H9 (cell line): ENCODE results near the gene COA1. TPM values are rescaled to one million over a fixed set of nuclear protein-coding genes. Genes with fewer than 3 reads are reported as not detected.
A peak's percentile ranks its signal among the peaks of the same experiment; 100 is the strongest.

Experiments used
- DNase-seq: peaks from one replicate; pipeline ENCODE4 v3.0.0-alpha.2; 2017
- H2AFZ ChIP-seq: one replicate; pipeline ENCODE4 v1.6.1; 2013; ENCODE audit warnings: mild to moderate bottlenecking, low read length, control low read depth, moderate library complexity
- H2AK5ac ChIP-seq: 2 replicates; pipeline ENCODE4 v1.6.1; 2013; ENCODE audit warnings: low read length, control low read depth, mixed read lengths; ENCODE audit not compliant: insufficient read length
- H2BK120ac ChIP-seq: one replicate; pipeline ENCODE4 v1.6.1; 2013; ENCODE audit warnings: low read depth, mild to moderate bottlenecking, low read length, control low read depth, inconsistent platforms; ENCODE audit not compliant: poor library complexity, severe bottlenecking
- H2BK12ac ChIP-seq: 2 replicates; pipeline ENCODE4 v1.6.1; 2013; ENCODE audit warnings: low read length, control low read depth, mixed read lengths, low read depth; ENCODE audit not compliant: insufficient read length
- H2BK15ac ChIP-seq: 2 replicates; pipeline ENCODE4 v1.6.1; 2013; ENCODE audit warnings: low read depth, low read length, control low read depth
- H2BK20ac ChIP-seq: one replicate; pipeline ENCODE4 v1.6.1; 2013; ENCODE audit warnings: low read depth, mild to moderate bottlenecking, low read length, control low read depth, inconsistent platforms; ENCODE audit not compliant: poor library complexity, severe bottlenecking
- H2BK5ac ChIP-seq: 2 replicates; pipeline ENCODE4 v1.6.1; 2013; ENCODE audit warnings: low read length, control low read depth, mixed read lengths; ENCODE audit not compliant: insufficient read length
- H3K14ac ChIP-seq: 2 replicates; pipeline ENCODE4 v1.6.1; 2013; ENCODE audit warnings: low read length, control low read depth; ENCODE audit not compliant: insufficient read depth
- H3K18ac ChIP-seq: 2 replicates; pipeline ENCODE4 v1.6.1; 2013; ENCODE audit warnings: low read depth, mild to moderate bottlenecking, mixed read lengths, low read length, control low read depth; ENCODE audit not compliant: insufficient read length
- H3K23ac ChIP-seq: 2 replicates; pipeline ENCODE4 v1.6.1; 2013; ENCODE audit warnings: low read length, control low read depth, mixed read lengths, low read depth; ENCODE audit not compliant: insufficient read length
- H3K23me2 ChIP-seq: 2 replicates; pipeline ENCODE4 v1.6.1; 2013; ENCODE audit warnings: low read depth, mild to moderate bottlenecking, mixed read lengths, low read length, control low read depth; ENCODE audit not compliant: insufficient read length, poor library complexity, severe bottlenecking
- H3K27ac ChIP-seq: 2 replicates; pipeline ENCODE4 v1.5.1; 2013; ENCODE audit warnings: low read length, control low read depth, mixed read lengths, low read depth; ENCODE audit not compliant: insufficient read length
- H3K27me3 ChIP-seq: 2 replicates; pipeline ENCODE4 v1.6.1; 2013; ENCODE audit warnings: low read length, control low read depth, inconsistent platforms; ENCODE audit not compliant: insufficient read depth
- H3K4ac ChIP-seq: 2 replicates; pipeline ENCODE4 v1.6.1; 2013; ENCODE audit warnings: low read depth, mild to moderate bottlenecking, control low read depth, inconsistent platforms, low read length, moderate library complexity
- H3K4me1 ChIP-seq: 2 replicates; pipeline ENCODE4 v1.6.1; 2013; ENCODE audit warnings: low read length, control low read depth, inconsistent platforms; ENCODE audit not compliant: insufficient read depth
- H3K4me2 ChIP-seq: 2 replicates; pipeline ENCODE4 v1.6.1; 2013; ENCODE audit warnings: low read length, control low read depth, mixed read lengths; ENCODE audit not compliant: insufficient read length, insufficient read depth
- H3K56ac ChIP-seq: 2 replicates; pipeline ENCODE4 v1.6.1; 2013; ENCODE audit warnings: low read depth, mild to moderate bottlenecking, mixed read lengths, low read length, control low read depth; ENCODE audit not compliant: insufficient read length
- H3K79me1 ChIP-seq: 2 replicates; pipeline ENCODE4 v1.6.1; 2013; ENCODE audit warnings: low read depth, mild to moderate bottlenecking, moderate library complexity, low read length, control low read depth, inconsistent platforms; ENCODE audit not compliant: insufficient read depth, poor library complexity, severe bottlenecking
- H3K79me2 ChIP-seq: 2 replicates; pipeline ENCODE4 v1.6.1; 2013; ENCODE audit warnings: low read length, control low read depth, inconsistent platforms; ENCODE audit not compliant: insufficient read depth
- H3K9ac ChIP-seq: 2 replicates; pipeline ENCODE4 v1.6.1; 2013; ENCODE audit warnings: low read length, control low read depth, mixed read lengths; ENCODE audit not compliant: insufficient read length; ENCODE audit errors: extremely low read depth
- H3K9me3 ChIP-seq: one replicate; pipeline ENCODE4 v1.6.1; 2013; ENCODE audit warnings: low read depth, low read length, inconsistent platforms; ENCODE audit not compliant: control insufficient read depth
- H3T11ph ChIP-seq: one replicate; pipeline ENCODE4 v1.6.1; 2013; ENCODE audit warnings: mild to moderate bottlenecking, low read length, control low read depth, inconsistent platforms
- H4K20me1 ChIP-seq: one replicate; pipeline ENCODE4 v1.6.1; 2013; ENCODE audit not compliant: control insufficient read depth, insufficient read length, insufficient read depth
- H4K5ac ChIP-seq: 2 replicates; pipeline ENCODE4 v1.6.1; 2013; ENCODE audit warnings: low read depth, mild to moderate bottlenecking, mixed read lengths, low read length, control low read depth; ENCODE audit not compliant: insufficient read length
- H4K8ac ChIP-seq: replicated peaks from 2 replicates; pipeline ENCODE4 v1.6.1; 2013; ENCODE audit warnings: low read length, control low read depth, mixed read lengths, low read depth; ENCODE audit not compliant: insufficient read length
- H4K91ac ChIP-seq: 2 replicates; pipeline ENCODE4 v1.6.1; 2013; ENCODE audit warnings: low read depth, mild to moderate bottlenecking, moderate library complexity, mixed read lengths, low read length, control low read depth; ENCODE audit not compliant: insufficient read length
- H3K27ac Mint-ChIP-seq, 3 experiments: 2 replicates in 2 of 3; 3 replicates in 1 of 3; pipeline ENCODE4 v1.8.0; 2020 to 2021; ENCODE audit warnings: mixed read lengths in 3 of 3, mild to moderate bottlenecking in 1 of 3, moderate library complexity in 1 of 3
- H3K27me3 Mint-ChIP-seq: 2 replicates; pipeline ENCODE4 v1.8.0; 2021; ENCODE audit warnings: low read depth, mild to moderate bottlenecking, moderate library complexity, mixed read lengths
- H3K36me3 Mint-ChIP-seq, 3 experiments: 2 replicates in 2 of 3; 3 replicates in 1 of 3; pipeline ENCODE4 v1.8.0; 2020 to 2021; ENCODE audit warnings: low read depth in 3 of 3, mixed read lengths in 3 of 3; ENCODE audit not compliant: insufficient read depth in 1 of 3
- H3K4me1 Mint-ChIP-seq, 2 experiments: 2 replicates each; pipeline ENCODE4 v1.8.0; 2020; ENCODE audit warnings: mixed read lengths in 2 of 2
- H3K4me3 Mint-ChIP-seq, 2 experiments: 2 replicates in 1 of 2; 3 replicates in 1 of 2; pipeline ENCODE4 v1.8.0; 2020 to 2021; ENCODE audit warnings: mild to moderate bottlenecking in 2 of 2, mixed read lengths in 2 of 2, moderate library complexity in 1 of 2
- H3K9me3 Mint-ChIP-seq, 2 experiments: 2 replicates in 1 of 2; 3 replicates in 1 of 2; pipeline ENCODE4 v1.8.0; 2020; ENCODE audit warnings: mild to moderate bottlenecking in 2 of 2, mixed read lengths in 2 of 2, moderate library complexity in 1 of 2
- CTCF ChIP-seq: fragments of 200-600 bp; sonication (generic); conservative IDR thresholded peaks from 3 replicates; pipeline ENCODE4 v1.8.0; 2021; ENCODE audit warnings: antibody characterized with exemption, mild to moderate bottlenecking
- WGBS: extraction: QIAGEN DNeasy Blood & Tissue Kit; methylation state at CpG from one replicate; pipeline ENCODE4 v1.1.7; 2013; ENCODE audit warnings: missing lambda C conversion rate, low lambda C conversion rate, mixed read lengths; ENCODE audit not compliant: insufficient read length; ENCODE audit errors: extremely low coverage; 5-methylcytosine and 5-hydroxymethylcytosine counted together
- total RNA-seq: library from RNA; stranded (reverse); gene quantifications from 2 replicates; pipeline ENCODE4 v1.2.1, GENCODE V29; 2021

The COA1 gene
- total RNA-seq, 1 experiment from 2014 or later = 138 TPM

- H2BK120ac ChIP-seq = no peak overlapping the region
- H4K20me1 ChIP-seq = no peaks in the 10 kb centered on the region
- H4K91ac ChIP-seq = no peak overlapping the region
- no peak overlapping the region for H3T11ph ChIP-seq
- no peak overlapping the region for H2AFZ ChIP-seq
- H2BK12ac ChIP-seq = no peak overlapping the region
- WGBS = no CpG with 5 or more reads among the region's 4 CpGs
- H2BK20ac ChIP-seq = no peak overlapping the region
- no peaks in the 10 kb centered on the region for H3K27me3 ChIP-seq
- peaks cover 0 to 10% (median 0%) of the 10 kb centered on the region in 3 experiments; a peak in 4 of 7 replicates for H3K36me3 Mint-ChIP-seq
- H3K23ac ChIP-seq = no peak overlapping the region
- no peak overlapping the region for H3K18ac ChIP-seq
- no peak overlapping the region for H3K4ac ChIP-seq
- H3K27me3 Mint-ChIP-seq = no peaks in the 10 kb centered on the region
- peak overlapping the region in 2 of 3 experiments; percentile 92 to 99; a peak in 4 of 7 replicates for H3K27ac Mint-ChIP-seq
- DNase-seq = no peak
- no peak overlapping the region for H3K14ac ChIP-seq
- no peak for TF ChIP-seq CTCF
- H3K9ac ChIP-seq = peak overlapping the region; percentile 63
- H3K4me1 ChIP-seq = no peaks in the 10 kb centered on the region
- peak overlapping the region; percentile 96 to 97 for H3K4me3 Mint-ChIP-seq
- no peaks in the 10 kb centered on the region for H3K9me3 Mint-ChIP-seq
- no peak overlapping the region for H4K8ac ChIP-seq
- H4K5ac ChIP-seq = no peak overlapping the region
- peak overlapping the region; percentile 79 for H3K4me2 ChIP-seq
- no peak overlapping the region for H2AK5ac ChIP-seq
- H2BK5ac ChIP-seq = no peak overlapping the region
- no peaks in the 10 kb centered on the region for H3K9me3 ChIP-seq
- no peak overlapping the region for H3K27ac ChIP-seq
- H3K56ac ChIP-seq = no peak overlapping the region
- no peak overlapping the region for H2BK15ac ChIP-seq
- H3K4me1 Mint-ChIP-seq = peaks cover 26% of the 10 kb centered on the region in 2 experiments
- H3K79me1 ChIP-seq = no peaks in the 10 kb centered on the region
- H3K23me2 ChIP-seq = no peaks in the 10 kb centered on the region
- peaks cover 26% of the 10 kb centered on the region; the same call in 1 of the 2 replicates for H3K79me2 ChIP-seq
Observed at GRCh38 chr7:43729924-43730248, 563 bp upstream of the COA1 start.
